CD4-positive, alpha-beta T cell treated with Interferon gamma for 1 hour (primary cell): ENCODE data around the gene SLC35A2.
"Not testable (repeated sequence)": the region's sequence is repeated elsewhere in the genome, so short reads cannot be mapped to it uniquely, and the experiment has no call there.

Experiments
- DNase-seq: peaks from one replicate; pipeline ENCODE4 v3.0.0-alpha.2; 2020

Gene SLC35A2

GRCh38 chrX:48901069-48901468, 10.4 kb downstream of the SLC35A2 start:
- no peak for DNase-seq

- DNase-seq, result no peak
Observed at GRCh38 chrX:48899078-48899410, 12.4 kb downstream of the SLC35A2 start.

DNA sequence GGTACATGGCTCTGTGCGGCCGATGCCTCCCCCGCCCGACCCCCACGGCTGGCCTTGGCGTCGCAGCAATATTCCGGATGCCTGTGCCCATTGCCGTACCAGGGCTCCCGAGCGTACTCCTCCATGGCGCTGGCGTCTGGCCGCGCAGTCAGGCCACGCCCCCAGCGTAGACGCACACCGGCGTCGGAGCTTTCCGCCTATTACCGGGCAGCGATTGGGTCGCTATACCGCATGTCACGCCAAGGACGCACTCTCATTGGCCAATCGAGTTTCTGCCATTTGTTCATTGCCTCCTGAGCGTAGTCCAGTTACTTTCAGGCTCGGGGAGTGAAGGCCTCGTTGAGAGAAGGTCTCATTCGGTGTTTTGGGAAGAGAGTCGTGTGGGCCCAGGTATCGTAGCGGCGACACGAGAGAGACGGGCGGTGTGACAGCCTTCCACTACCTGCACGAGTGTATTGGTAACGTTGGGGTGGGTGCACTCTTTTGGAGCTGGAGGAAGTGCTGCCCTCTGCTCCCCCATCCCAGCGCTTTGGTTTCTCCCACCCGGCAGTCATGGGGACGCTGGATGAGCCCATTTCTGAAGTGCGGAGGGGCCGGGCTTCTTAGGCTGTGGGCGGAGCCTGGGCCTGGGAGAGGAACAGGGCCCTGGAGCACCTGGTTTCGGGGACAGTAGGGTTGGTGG, 13.7 kb downstream of the SLC35A2 start, which contains the start of the genes PQBP1 and TIMM17B:
PQBP1 (plus strand) TSS at position 306 of the 682 bp plus-strand sequence. CDS start 580 bp downstream, outside the sequence.
TIMM17B (minus strand) TSS at position 144 of the 682 bp plus-strand sequence; CDS start at position 125, 19 bp downstream.
- peak; percentile 93 for DNase-seq

DNA sequence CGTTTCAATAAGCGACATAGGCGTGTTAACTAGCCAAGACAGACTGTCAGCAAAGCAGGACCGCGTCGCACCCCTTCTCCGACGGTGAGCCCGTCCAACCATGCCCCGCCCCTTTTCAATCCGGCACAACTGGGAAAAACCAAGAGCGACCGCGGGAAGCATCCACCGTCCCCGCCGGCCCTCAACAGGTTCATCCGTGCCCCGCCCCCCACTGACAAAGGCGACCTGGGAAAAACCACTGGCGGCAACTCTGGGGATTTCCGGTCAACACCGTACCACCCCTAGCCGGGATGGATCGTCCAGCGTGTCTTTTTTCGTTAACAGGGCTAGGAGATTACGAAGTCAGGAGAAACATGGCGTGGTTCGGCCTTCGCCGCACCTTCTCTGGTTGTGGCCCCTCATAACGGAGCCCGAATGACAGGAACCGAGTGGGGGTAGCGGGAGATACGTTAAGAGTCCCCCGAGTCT, 14.3 kb downstream of the SLC35A2 start:
- peak; percentile 79 for DNase-seq

GRCh38 chrX:48896611-48897011, 14.8 kb downstream of the SLC35A2 start:
- DNase-seq, result no peak

- DNase-seq, result no peak
Observed at GRCh38 chrX:48894891-48895290, 16.6 kb downstream of the SLC35A2 start.

- DNase-seq, result no peak
Observed at GRCh38 chrX:48893556-48894348, 17.7 kb downstream of the SLC35A2 start.

DNA sequence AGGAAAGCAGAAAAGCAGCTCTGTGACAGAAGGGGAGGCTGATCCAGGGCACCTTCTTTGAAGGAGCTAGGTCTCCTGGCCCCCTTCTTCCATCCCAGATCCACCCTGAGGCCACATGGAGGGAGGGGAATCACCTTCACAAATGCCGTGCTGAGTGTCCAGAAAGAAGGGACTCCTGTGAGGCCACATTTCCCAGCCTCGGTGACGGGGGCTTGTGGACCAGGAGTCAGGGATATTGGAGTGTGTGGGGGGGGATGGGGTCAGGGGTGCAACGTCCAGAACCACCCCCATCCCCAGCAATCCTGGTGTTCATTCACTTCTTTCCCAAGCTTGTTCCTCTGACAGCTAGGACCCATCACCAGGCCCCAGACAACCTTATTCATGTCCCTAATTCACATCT, 18.6 kb downstream of the SLC35A2 start:
- no peak for DNase-seq

GRCh38 chrX:48891402-48892288, 19.8 kb downstream of the SLC35A2 start:
- DNase-seq, result peak; percentile 81

DNA sequence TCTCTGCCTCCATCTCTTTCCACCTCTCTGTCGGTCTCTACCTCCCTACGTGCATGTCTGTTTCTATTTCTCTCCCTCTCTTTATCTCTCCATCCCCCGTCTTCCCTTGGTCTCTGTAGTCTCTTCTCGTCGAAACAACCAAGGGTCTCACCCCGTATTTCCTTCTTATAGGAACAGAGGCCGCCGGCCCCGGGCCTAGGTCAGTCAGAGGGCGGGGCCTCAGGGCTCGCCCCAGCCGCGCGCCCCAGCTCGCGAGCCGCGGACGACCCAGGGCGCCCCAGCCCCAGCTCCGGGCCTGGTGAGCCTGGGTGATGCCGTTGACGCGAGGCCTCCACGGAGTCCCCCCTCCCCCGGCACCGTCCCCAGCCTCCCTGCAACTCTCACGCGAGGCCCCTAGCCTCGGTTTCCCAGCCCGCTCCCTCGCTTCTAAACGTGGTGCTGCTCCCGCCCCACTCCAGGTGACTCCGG, 20.5 kb downstream of the SLC35A2 start:
- no peak for DNase-seq

DNA sequence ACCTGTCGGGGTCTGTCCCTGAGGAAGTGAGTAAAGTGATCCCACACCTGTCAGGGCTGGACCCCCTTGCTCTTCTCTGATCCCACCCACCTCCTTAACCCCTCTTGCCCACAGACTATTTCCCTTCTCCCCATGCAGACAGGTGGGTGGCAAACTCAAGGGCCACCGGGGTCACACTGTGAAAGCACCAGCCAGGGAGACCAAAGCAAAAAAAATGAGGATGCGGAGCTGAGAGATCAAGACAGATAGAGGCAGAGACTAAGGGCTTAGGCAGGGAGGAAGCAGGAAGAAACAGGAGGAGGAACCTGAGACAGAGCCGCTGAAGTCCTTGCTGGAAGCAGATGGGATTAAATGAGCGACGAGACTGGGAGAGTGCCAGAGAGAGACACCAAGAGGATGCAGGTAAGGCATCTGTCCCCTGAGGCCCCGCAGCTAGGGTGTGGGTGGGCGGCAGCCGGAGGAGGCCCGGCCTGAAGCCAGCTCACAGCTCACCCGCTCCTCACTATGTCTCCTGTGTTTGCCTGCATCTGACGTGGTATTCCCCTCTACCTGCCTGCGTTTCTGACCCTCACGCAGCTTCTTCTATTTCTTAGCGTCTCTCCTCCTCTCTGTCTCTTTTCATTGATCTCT, 21.0 kb downstream of the SLC35A2 start:
- DNase-seq, result no peak

- DNase-seq, result not testable (repeated sequence)
Observed at GRCh38 chrX:48886586-48886985, 24.9 kb downstream of the SLC35A2 start.

DNA sequence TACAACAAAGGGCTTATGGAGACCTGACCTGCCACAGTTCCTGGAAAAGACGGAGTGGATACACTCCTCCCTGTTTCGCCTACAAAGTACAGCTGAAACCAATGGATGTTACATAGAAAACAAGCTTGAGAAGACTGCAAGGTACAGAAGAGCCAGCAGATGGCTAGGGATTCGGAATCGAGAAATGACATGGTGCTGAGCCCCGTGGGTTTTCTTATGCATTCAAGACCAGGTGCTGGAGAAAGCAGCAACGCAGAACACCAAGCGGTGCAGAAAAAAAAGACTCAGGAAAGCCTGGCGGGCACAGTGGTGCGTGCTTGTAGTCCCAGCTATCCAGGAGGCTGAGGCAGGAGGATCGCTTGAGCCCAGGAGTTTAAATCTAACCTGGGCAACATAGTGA, 27.7 kb downstream of the SLC35A2 start:
- DNase-seq, result no peak

DNA sequence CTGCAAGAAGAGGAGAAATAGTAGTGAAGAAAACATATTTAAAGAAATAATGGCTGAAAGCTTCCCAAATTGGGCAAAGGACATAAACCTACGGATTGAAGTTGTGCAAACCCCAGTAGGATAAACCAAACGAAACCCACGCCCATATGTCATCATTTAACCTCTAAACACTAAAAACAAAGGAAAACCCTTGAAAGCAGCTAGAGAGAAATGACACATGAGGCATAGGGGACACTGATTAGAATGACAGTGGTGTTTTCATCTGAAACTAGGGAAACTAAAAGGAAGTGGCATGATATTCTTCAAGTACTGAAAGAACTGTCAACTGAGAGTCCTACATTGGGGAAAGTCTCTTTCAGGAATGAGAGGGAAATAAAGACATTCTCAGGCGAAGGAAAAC, 34.5 kb downstream of the SLC35A2 start:
- not testable (repeated sequence) for DNase-seq

DNA sequence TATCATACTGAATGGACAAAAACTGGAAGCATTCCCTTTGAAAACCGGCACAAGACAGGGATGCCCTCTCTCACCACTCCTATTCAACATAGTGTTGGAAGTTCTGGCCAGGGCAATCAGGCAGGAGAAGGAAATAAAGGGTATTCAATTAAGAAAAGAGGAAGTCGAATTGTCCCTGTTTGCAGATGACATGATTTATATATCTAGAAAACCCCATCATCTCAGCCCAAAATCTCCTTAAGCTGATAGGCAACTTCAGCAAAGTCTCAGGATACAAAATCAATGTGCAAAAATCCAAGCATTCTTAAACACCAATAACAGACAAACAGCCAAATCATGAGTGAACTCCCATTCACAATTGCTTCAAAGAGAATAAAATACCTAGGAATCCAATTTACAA, 39.4 kb downstream of the SLC35A2 start:
- DNase-seq, result not testable (repeated sequence)

DNA sequence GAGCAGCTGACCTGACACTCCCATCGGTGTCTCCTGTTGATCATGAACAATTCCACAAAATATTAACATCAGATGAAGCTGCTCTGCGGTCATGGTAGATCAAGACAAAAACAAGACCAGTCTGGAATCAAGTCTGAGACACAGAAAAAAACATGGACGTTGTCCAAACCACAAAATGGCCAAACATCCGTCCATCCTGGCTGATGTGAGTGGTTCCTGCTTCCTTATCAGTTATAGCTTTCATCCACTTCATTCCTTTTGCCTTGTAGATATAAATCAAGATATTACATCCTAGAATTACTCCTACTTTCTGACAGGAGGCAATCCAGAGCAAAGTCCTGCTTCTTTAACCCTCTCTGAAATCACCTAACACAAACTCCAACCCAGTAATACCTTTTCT, 47.2 kb downstream of the SLC35A2 start:
- DNase-seq, result no peak

DNA sequence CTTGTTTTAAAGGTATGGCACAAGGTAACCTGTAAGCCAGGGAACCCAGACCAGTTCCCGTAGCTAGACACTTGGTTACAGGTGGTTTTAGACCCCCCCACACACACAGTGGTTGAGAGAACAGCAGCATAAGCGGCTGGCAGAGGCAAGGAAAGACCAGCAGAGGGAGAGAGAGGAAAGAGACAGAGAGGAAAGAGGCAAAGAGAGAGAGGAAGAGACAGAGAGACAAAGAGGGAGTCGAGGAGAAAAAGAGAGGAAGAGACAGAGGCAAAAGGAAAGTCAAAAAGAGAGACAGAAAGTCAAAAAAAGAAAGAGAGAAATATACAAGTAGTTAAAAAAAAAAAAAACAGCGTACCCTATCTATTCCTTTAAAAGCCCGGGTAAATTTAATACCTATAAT, 56.5 kb downstream of the SLC35A2 start:
- DNase-seq, result no peak

DNA sequence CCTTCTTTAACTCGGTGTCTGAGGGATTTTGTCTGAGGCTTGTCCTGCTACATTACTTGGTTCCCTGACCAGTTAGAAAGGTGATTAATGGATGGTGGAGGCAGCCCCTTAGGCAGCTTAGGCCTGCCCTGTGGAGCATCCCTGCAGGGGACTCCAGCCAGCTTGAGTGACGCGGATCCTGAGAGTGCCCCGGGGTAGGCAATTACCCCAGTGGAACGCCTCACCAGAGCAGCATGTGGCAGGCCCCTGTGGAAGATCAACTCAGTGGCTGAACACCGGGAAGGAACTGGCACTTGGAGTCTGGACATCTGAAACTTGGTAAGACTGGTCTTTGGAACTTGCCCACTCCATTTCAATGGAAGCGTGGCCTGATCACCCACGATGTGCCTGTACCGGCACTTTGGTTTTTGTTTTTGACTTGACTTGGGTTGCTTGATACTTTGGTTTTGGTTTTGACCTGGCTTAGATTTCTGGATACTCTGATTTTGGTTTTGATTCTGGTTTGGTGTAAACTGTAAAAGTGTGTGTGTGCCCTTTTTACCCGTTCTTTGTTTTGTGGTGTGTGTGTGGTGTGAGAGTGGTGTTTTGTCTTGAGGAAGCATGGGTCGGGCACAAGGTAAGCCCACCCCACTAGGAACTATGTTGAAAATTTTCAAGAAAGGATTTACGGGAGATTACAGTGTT, 57.2 kb downstream of the SLC35A2 start:
- not testable (repeated sequence) for DNase-seq

GRCh38 chrX:48853494-48853893, 58.0 kb downstream of the SLC35A2 start:
- DNase-seq, result not testable (repeated sequence)
